ENCODE results near the gene CRAT.

DNA sequence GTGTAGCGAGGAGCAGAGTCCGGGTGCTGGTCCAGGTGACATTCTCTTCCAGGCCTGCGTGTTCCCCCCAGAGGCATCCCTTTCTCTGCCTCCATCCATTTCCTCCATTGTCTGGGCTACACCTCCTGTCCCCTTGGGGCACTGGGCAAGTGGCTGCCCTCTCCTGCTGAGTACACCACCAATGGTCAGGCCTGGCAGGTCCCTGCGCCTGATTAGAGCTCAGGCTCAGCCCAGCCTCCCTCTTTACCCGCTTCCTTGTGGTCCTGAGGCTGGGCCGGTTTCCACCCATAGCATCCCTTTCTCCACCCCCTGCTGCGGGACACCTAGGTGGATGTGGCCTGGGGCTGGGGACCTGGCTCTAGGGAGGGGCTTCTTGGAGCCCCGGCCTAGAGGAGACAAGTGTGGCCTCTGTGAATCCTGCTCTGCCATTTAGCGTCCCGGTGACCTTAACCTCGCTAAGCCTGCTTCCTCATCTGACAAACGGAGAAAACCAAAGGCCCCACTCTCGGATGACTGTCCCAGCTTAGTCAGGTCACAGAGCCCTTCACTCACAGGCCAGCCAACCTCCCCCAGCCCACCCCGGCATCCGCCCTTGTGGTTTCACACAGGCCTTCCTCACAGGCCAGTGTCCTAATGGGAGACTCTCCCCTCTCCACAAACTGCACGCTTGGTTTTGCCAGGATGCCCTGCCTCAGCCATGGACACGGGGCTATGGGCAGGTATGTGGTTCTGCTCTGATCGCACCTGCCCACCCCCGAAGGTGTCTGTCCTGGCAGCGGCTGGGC is 16.8 kb downstream of the CRAT start:
- TF ChIP-seq, protein P1, sequence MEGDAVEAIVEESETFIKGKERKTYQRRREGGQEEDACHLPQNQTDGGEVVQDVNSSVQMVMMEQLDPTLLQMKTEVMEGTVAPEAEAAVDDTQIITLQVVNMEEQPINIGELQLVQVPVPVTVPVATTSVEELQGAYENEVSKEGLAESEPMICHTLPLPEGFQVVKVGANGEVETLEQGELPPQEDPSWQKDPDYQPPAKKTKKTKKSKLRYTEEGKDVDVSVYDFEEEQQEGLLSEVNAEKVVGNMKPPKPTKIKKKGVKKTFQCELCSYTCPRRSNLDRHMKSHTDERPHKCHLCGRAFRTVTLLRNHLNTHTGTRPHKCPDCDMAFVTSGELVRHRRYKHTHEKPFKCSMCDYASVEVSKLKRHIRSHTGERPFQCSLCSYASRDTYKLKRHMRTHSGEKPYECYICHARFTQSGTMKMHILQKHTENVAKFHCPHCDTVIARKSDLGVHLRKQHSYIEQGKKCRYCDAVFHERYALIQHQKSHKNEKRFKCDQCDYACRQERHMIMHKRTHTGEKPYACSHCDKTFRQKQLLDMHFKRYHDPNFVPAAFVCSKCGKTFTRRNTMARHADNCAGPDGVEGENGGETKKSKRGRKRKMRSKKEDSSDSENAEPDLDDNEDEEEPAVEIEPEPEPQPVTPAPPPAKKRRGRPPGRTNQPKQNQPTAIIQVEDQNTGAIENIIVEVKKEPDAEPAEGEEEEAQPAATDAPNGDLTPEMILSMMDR (optimal IDR thresholded peaks at IDR 0.05 in 1 of 3, IDR thresholded peaks at IDR 0.05 in 1 of 3, conservative IDR thresholded peaks at IDR 0.05 in 1 of 3; ENCODE audit: extremely low read depth in 1 of 3, insufficient read depth in 2 of 3, low read length in 3 of 3), result no peak
- no peak for TF ChIP-seq EZH2 (IDR thresholded peaks at IDR 0.05; ENCODE audit: low read length)

All from keratinocyte (primary cell).